Testis (tissue), 3 donors: ENCODE measurements around the gene PAWR. TPM values are rescaled to one million over a fixed set of nuclear protein-coding genes. Genes with fewer than 3 reads are reported as not detected.

Experiments
- DNase-seq: peaks from one replicate; pipeline ENCODE4 v3.0.0-alpha.2; 2019
- H3K27ac ChIP-seq, 2 donors: fragments of 200-600 bp; sonication (generic); one replicate each; pipeline ENCODE4 v1.5.1; 2019
- H3K27me3 ChIP-seq: fragments of 200-600 bp; sonication (generic); one replicate; pipeline ENCODE4 v1.5.1; 2019
- H3K36me3 ChIP-seq: fragments of 200-600 bp; sonication (generic); one replicate; pipeline ENCODE4 v1.5.1; 2017; ENCODE audit warnings: low read depth; ENCODE audit errors: missing control alignments
- H3K4me1 ChIP-seq: fragments of 200-600 bp; sonication (generic); one replicate; pipeline ENCODE4 v1.5.1; 2019
- H3K4me3 ChIP-seq, 2 donors: fragments of 200-600 bp; sonication (generic); one replicate each; pipeline ENCODE4 v1.5.1; 2017 to 2019
- H3K9me3 ChIP-seq: fragments of 200-600 bp; sonication (generic); one replicate; pipeline ENCODE4 v1.5.1; 2017
- CTCF ChIP-seq, 3 experiments: fragments of 450-650 bp in 2 of 3; fragments of 200-600 bp in 1 of 3; sonication (generic) in 1 of 3; IDR thresholded peaks; one replicate each; pipeline ENCODE4 v1.5.1; 2016 to 2019; ENCODE audit warnings: antibody characterized with exemption in 3 of 3, mild to moderate bottlenecking in 2 of 3, moderate library complexity in 1 of 3
- POLR2A ChIP-seq: fragments of 450-650 bp; IDR thresholded peaks from one replicate; pipeline ENCODE4 v1.6.1; 2017; ENCODE audit warnings: antibody characterized with exemption, mild to moderate bottlenecking, moderate library complexity
- WGBS, 2 donors: methylation state at CpG; one replicate each; pipeline ENCODE4 v1.1.5; 2018; 5-methylcytosine and 5-hydroxymethylcytosine counted together
- intact Hi-C: fragments of 100-400 bp; cut with DNase I; formaldehyde crosslinking; loops from one replicate; pipeline ENCODE4 v1.15.1; 2023; ENCODE audit warnings: low total_unique reads
- polyA plus RNA-seq: library from polyadenylated mRNA; stranded (reverse); fragments of 350-450 nt; fragmentation: Illumina TruSeq; extraction: RNeasy Lipid Tissue Mini Kit (QIAGEN cat#74804); gene quantifications from one replicate; pipeline ENCODE4 v1.2.3, GENCODE V29; 2014; ENCODE audit warnings: low read depth, low replicate concordance; ENCODE audit not compliant: insufficient read depth
- total RNA-seq, 2 donors: library from RNA; depleted of rRNA; stranded (reverse); fragments of >200 nt; gene quantifications; one replicate each; pipeline ENCODE4 v1.2.3, GENCODE V29; 2016

The PAWR gene
- total and polyA plus RNA-seq, 3 donors from 2014 or later, result 37.2 to 59.2 (median 50.2) TPM

DNA sequence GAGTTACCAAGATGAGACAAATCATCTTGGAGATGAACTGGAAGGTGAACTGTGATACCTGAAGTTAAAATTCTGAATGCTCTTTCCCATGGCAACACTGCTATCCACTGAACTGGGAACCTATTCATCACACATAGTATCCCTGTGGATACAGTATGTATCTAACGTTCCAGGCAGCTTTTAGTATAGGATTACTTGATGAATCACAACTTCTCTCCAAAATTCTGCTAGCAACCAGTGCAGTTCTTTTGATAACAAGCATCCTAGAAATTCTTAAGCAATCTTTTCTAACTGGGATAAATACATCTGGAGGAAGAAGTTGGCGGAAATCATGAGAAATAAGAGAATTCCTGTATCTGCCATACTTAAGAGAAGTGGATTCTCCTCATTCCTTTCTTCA is 66.4 kb downstream of the PAWR start:
- intact Hi-C loops, result no loop called here

GRCh38 chr12:79619872-79620562 is 70.7 kb downstream of the PAWR start:
- no peaks in the 10 kb centered on the region for H3K36me3 ChIP-seq
- no peak overlapping the region for H3K4me3 ChIP-seq
- TF ChIP-seq POLR2A, result no peak
- no peak for TF ChIP-seq CTCF (IDR thresholded peaks at IDR 0.05)
- no peak overlapping the region for H3K27ac ChIP-seq
- no peaks in the 10 kb centered on the region for H3K27me3 ChIP-seq
- 85 to 91% methylated on average over 3 of the region's 3 CpGs for WGBS, 2 donors
- intact Hi-C loops, result no loop called here
- no peaks in the 10 kb centered on the region for H3K4me1 ChIP-seq
- H3K9me3 ChIP-seq, result no peaks in the 10 kb centered on the region
- DNase-seq, result no peak

More for the DNA sequence above, 66.4 kb downstream of the PAWR start:
- Histone ChIP-seq H3K9me3 (no peaks in the 10 kb centered on the region), H3K27ac (no peak overlapping the region), H3K27me3 (no peaks in the 10 kb centered on the region), H3K36me3 (no peaks in the 10 kb centered on the region), H3K4me1 (no peaks in the 10 kb centered on the region), H3K4me3 (no peak overlapping the region)
- no peak for TF ChIP-seq POLR2A
- no peak for TF ChIP-seq CTCF (IDR thresholded peaks at IDR 0.05)
- 77 to 94% methylated on average over 2 of the region's 2 CpGs for WGBS, 2 donors
- no peak for DNase-seq

GRCh38 chr12:79618848-79619404 is 71.8 kb downstream of the PAWR start:
- 82 to 94% methylated on average over 2 of the region's 2 CpGs for WGBS, 2 donors
- no peak for TF ChIP-seq POLR2A
- TF ChIP-seq CTCF (IDR thresholded peaks at IDR 0.05), result no peak
- Histone ChIP-seq H3K4me1 (no peaks in the 10 kb centered on the region), H3K9me3 (no peaks in the 10 kb centered on the region), H3K27me3 (no peaks in the 10 kb centered on the region), H3K27ac (no peak overlapping the region), H3K4me3 (no peak overlapping the region), H3K36me3 (no peaks in the 10 kb centered on the region)
- intact Hi-C loops, result no loop called here
- DNase-seq, result no peak

DNA sequence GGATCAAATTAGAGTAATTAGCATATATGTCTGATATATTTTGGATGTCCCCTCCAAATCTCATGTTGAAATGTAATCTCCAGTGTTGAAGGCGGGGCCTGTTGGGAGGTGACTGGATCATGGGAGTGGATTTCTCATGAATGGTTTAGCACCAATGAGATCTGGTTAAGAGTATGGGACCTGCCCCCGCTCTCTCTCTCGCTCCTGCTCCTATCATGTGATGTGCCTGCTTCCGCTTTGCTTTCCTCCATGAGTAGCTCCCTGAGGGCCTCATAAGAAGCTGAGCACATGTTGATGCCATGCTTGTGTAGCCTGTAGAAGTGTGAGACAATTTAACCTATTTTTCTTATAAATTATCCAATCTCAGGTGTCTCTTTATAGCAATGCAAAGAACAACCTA is 73.1 kb downstream of the PAWR start:
- Histone ChIP-seq H3K9me3 (no peaks in the 10 kb centered on the region), H3K4me3 (no peak overlapping the region), H3K27ac (no peak overlapping the region), H3K27me3 (no peaks in the 10 kb centered on the region), H3K4me1 (no peaks in the 10 kb centered on the region), H3K36me3 (no peaks in the 10 kb centered on the region)
- intact Hi-C loops, result no loop called here
- TF ChIP-seq POLR2A, result no peak
- no peak for TF ChIP-seq CTCF (IDR thresholded peaks at IDR 0.05)
- DNase-seq, result no peak
- 95 to 97% methylated on average over 4 of the region's 4 CpGs for WGBS, 2 donors
